ENCODE data around the gene CAPN6. TPM values are rescaled to one million over a fixed set of nuclear protein-coding genes. Genes with fewer than 3 reads are reported as not detected.

Gene CAPN6
- total RNA-seq, 1 experiment from 2014 or later, result 0.08 TPM

GRCh38 chrX:111216293-111216801 lies 53.9 kb downstream of the CAPN6 start:
- Histone ChIP-seq H3K4me3 (ENCODE audit: low read depth in 2 of 2, low read length in 2 of 2) (no peak overlapping the region), H3K4me1 (ENCODE audit: control insufficient read depth, insufficient read depth, low read length) (no peaks in the 10 kb centered on the region), H3K27me3 (ENCODE audit: control insufficient read depth, insufficient read depth, low read length) (no peaks in the 10 kb centered on the region), H3K27ac (ENCODE audit: low read length) (no peak overlapping the region), H3K9me3 (ENCODE audit: control insufficient read depth, insufficient read depth, low read depth, low read length) (no peaks in the 10 kb centered on the region), H3K36me3 (ENCODE audit: control insufficient read depth, insufficient read depth, low read length) (no peaks in the 10 kb centered on the region)
- intact Hi-C loops (cut with micrococcal nuclease; ENCODE audit: unreplicated experiment), result no loop called here
- in situ Hi-C loops (cut with HindIII; ENCODE audit: low pct_unique_long_range_greater_than_20kb, low sequenced_read_pairs), result no loop called here
- CTCF ChIA-PET, result no interaction called here
- TF ChIP-seq SIN3A (IDR thresholded peaks at IDR 0.05; ENCODE audit: borderline replicate concordance, insufficient read depth, low read depth, low read length), result no peak
- TF ChIP-seq TCF7L2 (IDR thresholded peaks at IDR 0.05; ENCODE audit: low read depth, low read length), result no peak
- TF ChIP-seq POLR2AphosphoS5 (IDR thresholded peaks at IDR 0.05; ENCODE audit: low read depth, low read length), result no peak
- ATAC-seq, result no peak
- no peak for DNase-seq (ENCODE audit: low read depth, low spot score)
- BruUV-seq (replicated peaks), result no TSS peak
- POLR2A ChIA-PET, result no interaction called here

- ChIA-PET CTCF (no interaction called here), POLR2A (no interaction called here)
- Histone ChIP-seq H3K4me3 (ENCODE audit: low read depth in 2 of 2, low read length in 2 of 2) (no peak overlapping the region), H3K27ac (ENCODE audit: low read length) (no peak overlapping the region), H3K4me1 (ENCODE audit: control insufficient read depth, insufficient read depth, low read length) (no peaks in the 10 kb centered on the region), H3K27me3 (ENCODE audit: control insufficient read depth, insufficient read depth, low read length) (no peaks in the 10 kb centered on the region), H3K9me3 (ENCODE audit: control insufficient read depth, insufficient read depth, low read depth, low read length) (no peaks in the 10 kb centered on the region), H3K36me3 (ENCODE audit: control insufficient read depth, insufficient read depth, low read length) (no peaks in the 10 kb centered on the region)
- TF ChIP-seq CTCF (IDR thresholded peaks at IDR 0.05) (no peak), POLR2AphosphoS5 (IDR thresholded peaks at IDR 0.05; ENCODE audit: low read depth, low read length) (no peak), TCF7L2 (IDR thresholded peaks at IDR 0.05; ENCODE audit: low read depth, low read length) (no peak), REST (IDR thresholded peaks at IDR 0.05; ENCODE audit: insufficient read depth in 1 of 2, low read depth in 2 of 2, low read length in 1 of 2) (no peak), SIN3A (IDR thresholded peaks at IDR 0.05; ENCODE audit: borderline replicate concordance, insufficient read depth, low read depth, low read length) (no peak)
- intact Hi-C loops (cut with micrococcal nuclease; ENCODE audit: unreplicated experiment) (no loop called here), in situ Hi-C loops (cut with HindIII; ENCODE audit: low pct_unique_long_range_greater_than_20kb, low sequenced_read_pairs) (no loop called here)
- DNase-seq (ENCODE audit: low read depth, low spot score) (no peak), ATAC-seq (no peak)
- no TSS peak for BruUV-seq (replicated peaks)
Observed at GRCh38 chrX:111207851-111208250, 62.4 kb downstream of the CAPN6 start.

GRCh38 chrX:111200327-111200726 lies 70.0 kb downstream of the CAPN6 start:
- H3K4me1 ChIP-seq (ENCODE audit: control insufficient read depth, insufficient read depth, low read length), result no peaks in the 10 kb centered on the region
- no peaks in the 10 kb centered on the region for H3K9me3 ChIP-seq (ENCODE audit: control insufficient read depth, insufficient read depth, low read depth, low read length)
- ChIA-PET CTCF (interaction anchor here (0.5 kb wide), 1 partner anchor 37 kb away, joined by 3 read pairs; no protein-coding TSS in a partner anchor), POLR2A (no interaction called here)
- no peak overlapping the region for H3K4me3 ChIP-seq (ENCODE audit: low read depth in 2 of 2, low read length in 2 of 2)
- no peaks in the 10 kb centered on the region for H3K36me3 ChIP-seq (ENCODE audit: control insufficient read depth, insufficient read depth, low read length)
- in situ Hi-C loops (cut with HindIII; ENCODE audit: low pct_unique_long_range_greater_than_20kb, low sequenced_read_pairs), result no loop called here
- no peaks in the 10 kb centered on the region for H3K27me3 ChIP-seq (ENCODE audit: control insufficient read depth, insufficient read depth, low read length)
- DNase-seq (ENCODE audit: low read depth, low spot score) (no peak), ATAC-seq (no peak)
- intact Hi-C loops (cut with micrococcal nuclease; ENCODE audit: unreplicated experiment), result no loop called here
- TF ChIP-seq POLR2AphosphoS5 (IDR thresholded peaks at IDR 0.05; ENCODE audit: low read depth, low read length) (no peak), CTCF (IDR thresholded peaks at IDR 0.05) (no peak), SIN3A (IDR thresholded peaks at IDR 0.05; ENCODE audit: borderline replicate concordance, insufficient read depth, low read depth, low read length) (no peak), REST (IDR thresholded peaks at IDR 0.05; ENCODE audit: insufficient read depth in 1 of 2, low read depth in 2 of 2, low read length in 1 of 2) (no peak), TCF7L2 (IDR thresholded peaks at IDR 0.05; ENCODE audit: low read depth, low read length) (no peak)
- BruUV-seq (replicated peaks), result no TSS peak
- H3K27ac ChIP-seq (ENCODE audit: low read length), result no peak overlapping the region

Data from Panc1 (cell line).